Esophagus squamous epithelium (tissue), 4 donors: Measurements from ENCODE around the gene ZNF277.

Experiments
- POLR2A ChIP-seq, 4 donors: fragments of 450-650 bp; IDR thresholded peaks; one replicate each; pipeline ENCODE4 v1.6.1; 2017; ENCODE audit warnings: antibody characterized with exemption in 4 of 4, mild to moderate bottlenecking in 4 of 4, moderate library complexity in 3 of 4
- TF ChIP-seq, protein P1 (sequence below), 6 experiments: fragments of 450-650 bp in 4 of 6; fragments of 200-600 bp in 2 of 6; sonication (generic) in 2 of 6; IDR thresholded peaks; one replicate each; pipeline ENCODE4 v1.5.1; 2016 to 2019; ENCODE audit warnings: antibody characterized with exemption in 6 of 6, mild to moderate bottlenecking in 4 of 6, moderate library complexity in 4 of 6

DNA sequence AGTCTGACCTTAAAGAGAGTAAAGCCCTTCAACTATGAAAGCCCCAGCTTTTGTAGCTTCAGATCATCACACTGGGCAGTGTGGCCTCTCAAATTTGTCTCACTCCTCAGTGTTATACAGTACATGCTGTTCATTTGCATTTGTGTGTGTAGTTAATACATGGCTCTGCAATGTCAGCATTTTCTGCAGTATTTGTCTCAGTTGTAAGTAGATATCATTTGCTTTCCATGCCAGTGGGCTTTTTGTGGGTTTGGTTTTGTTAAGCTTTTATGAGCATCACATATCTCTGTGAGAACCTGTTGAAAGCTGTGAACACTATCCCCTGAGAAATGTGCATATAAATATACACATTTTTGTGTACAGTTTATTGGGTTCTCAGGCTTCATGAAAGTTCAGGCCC is 57.0 kb downstream of the ZNF277 start:
- no peak for TF ChIP-seq POLR2A (IDR thresholded peaks at IDR 0.05)
- TF ChIP-seq, protein P1, sequence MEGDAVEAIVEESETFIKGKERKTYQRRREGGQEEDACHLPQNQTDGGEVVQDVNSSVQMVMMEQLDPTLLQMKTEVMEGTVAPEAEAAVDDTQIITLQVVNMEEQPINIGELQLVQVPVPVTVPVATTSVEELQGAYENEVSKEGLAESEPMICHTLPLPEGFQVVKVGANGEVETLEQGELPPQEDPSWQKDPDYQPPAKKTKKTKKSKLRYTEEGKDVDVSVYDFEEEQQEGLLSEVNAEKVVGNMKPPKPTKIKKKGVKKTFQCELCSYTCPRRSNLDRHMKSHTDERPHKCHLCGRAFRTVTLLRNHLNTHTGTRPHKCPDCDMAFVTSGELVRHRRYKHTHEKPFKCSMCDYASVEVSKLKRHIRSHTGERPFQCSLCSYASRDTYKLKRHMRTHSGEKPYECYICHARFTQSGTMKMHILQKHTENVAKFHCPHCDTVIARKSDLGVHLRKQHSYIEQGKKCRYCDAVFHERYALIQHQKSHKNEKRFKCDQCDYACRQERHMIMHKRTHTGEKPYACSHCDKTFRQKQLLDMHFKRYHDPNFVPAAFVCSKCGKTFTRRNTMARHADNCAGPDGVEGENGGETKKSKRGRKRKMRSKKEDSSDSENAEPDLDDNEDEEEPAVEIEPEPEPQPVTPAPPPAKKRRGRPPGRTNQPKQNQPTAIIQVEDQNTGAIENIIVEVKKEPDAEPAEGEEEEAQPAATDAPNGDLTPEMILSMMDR (IDR thresholded peaks at IDR 0.05): no peak
